Activated CD8-positive, alpha-beta memory T cell treated with anti-CD3 and anti-CD28 coated beads for 4 hours (primary cell): Measurements from ENCODE around the gene PYCR2.
"Not testable (repeated sequence)": the region's sequence is repeated elsewhere in the genome, so short reads cannot be mapped to it uniquely, and the experiment has no call there.

Experiments
- DNase-seq, 2 donors: peaks; one replicate each; pipeline ENCODE4 v3.0.0-alpha.2; 2020; ENCODE audit warnings: low read depth in 2 of 2

Gene PYCR2

GRCh38 chr1:225890346-225891228 lies 33.5 kb downstream of the PYCR2 start:
- no peak for DNase-seq

GRCh38 chr1:225889743-225890142 lies 34.3 kb downstream of the PYCR2 start:
- no peak for DNase-seq

- DNase-seq: no peak
Measured at GRCh38 chr1:225888898-225889601, 35.0 kb downstream of the PYCR2 start, which contains the start of gene LEFTY1. LEFTY1 (minus strand) TSS chr1:225889146; CDS start chr1:225889066, 80 bp downstream.

DNA sequence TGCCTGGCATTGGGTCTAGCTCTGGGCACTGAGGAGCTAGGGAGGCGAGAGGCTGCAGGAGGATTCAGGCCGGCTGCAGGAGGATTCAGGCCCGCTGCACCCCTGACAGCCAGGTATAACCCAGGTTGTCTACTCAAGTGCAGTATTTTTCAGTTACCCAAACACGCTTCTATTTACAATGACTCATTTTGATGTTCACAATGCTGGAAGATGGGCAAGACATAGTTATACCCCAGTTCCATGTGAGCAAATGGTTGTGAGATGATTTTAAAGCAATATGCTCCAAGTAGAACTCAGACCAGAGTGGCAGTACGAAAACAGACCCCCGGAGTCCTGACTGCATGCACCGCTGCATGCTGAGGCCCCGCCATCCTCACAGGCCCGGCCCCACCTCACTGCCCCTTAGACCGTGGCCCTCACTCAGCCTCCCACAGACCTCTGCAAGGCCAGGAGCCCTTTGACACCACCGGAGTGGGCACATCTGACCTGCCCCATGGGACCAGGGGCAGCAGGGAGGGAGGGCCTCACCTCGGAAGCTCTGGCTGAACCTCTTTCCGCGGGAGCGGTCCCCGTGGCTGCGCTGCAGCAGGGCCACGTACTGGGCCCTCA lies 35.7 kb downstream of the PYCR2 start:
- no peak for DNase-seq

DNA sequence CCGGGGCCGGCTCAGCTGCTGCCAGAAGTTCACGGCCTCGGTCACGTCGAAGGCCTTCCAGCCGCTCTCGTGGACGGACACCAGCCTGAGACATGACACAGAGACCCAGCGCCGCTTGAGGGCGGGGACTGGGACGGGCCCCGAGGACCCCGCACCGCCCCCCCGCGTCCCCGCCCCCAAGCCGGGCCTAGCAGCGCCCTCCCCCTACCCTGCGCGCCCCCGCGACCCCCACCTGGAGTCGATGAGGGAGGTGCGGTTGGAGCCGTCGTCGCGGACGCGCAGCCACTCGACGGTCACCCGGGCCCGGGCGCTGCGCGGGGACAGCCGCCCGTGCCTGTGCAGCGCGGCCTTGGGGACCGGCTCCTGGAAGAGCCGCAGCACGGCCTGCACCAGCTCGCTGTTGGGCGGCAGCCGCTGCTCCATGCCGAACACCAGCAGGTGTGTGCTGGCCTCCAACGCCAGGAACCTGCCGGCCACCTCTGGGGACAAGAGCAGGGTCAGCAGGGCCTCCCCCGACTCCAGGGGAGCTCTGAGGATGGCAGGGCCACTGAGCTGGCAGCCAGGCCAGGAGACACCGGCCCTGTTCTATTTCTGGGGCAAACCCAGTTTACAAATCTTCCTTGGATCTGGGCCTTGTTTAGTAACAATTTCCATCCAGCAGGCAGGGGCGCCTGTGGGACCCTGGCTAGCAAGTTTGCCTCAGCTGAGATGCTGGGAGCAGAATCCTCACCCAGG lies 36.3 kb downstream of the PYCR2 start:
- DNase-seq: not testable (repeated sequence)

- no peak for DNase-seq
Measured at GRCh38 chr1:225887030-225887314, 37.1 kb downstream of the PYCR2 start.

DNA sequence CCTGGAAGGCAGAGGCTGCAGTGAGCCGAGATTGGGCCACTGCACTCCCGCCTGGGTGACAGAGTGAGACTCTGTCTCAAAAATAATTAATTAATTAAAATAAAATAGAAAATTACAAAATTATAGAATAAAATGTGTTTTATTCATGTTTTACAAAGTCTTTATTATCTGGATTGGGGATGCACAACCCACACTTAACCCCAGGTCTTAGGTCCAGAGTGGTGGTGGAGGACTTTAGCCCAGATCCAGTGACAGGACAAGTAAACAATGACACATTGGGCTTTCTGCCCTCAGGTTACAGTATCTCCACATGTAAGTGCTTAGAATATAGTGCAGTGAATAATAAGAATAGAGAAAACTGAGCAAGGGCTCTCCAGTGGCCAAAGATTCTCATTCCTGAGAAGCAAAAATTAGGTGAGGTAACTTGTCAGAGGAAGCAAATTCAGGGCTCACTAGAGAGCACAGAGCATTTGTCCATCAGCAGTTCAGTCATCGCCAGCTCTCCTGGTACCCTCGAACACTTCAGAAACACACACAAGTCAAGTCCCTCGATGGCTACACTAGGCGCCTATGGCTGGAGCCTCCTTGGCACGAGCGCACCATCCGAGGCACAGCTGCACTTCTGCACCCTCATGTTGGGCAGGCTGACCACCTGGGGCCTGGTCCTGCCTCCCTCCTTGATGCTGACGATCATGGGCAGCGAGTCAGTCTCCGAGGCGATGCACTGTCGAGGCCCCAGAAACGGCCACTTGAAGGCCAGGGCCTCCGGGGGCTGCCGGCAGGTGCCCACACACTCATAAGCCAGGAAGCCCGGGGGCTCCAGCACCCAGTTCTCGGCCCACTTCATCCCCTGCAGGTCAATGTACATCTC lies 37.7 kb downstream of the PYCR2 start:
- DNase-seq: no peak

DNA sequence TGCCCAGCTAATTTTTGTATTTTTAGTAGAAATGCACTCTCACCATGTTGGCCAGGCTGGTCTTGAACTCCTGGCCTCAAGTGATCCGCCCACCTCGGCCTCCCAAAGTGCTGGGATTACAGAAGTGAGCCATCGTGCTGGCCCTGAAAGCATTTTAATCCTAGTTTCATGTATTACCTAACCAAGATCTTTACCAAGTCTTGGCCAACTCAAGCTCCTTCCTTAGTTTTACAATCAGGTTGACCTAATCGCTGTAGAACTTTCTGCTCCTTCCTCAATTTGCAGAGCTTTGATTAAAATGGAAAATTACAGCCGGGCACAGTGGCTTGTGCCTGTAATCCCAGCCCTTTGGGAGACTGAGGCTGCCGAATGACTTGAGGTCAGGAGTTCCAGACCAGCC lies 38.7 kb downstream of the PYCR2 start:
- no peak for DNase-seq

GRCh38 chr1:225883616-225884265 lies 40.3 kb downstream of the PYCR2 start:
- no peak for DNase-seq

DNA sequence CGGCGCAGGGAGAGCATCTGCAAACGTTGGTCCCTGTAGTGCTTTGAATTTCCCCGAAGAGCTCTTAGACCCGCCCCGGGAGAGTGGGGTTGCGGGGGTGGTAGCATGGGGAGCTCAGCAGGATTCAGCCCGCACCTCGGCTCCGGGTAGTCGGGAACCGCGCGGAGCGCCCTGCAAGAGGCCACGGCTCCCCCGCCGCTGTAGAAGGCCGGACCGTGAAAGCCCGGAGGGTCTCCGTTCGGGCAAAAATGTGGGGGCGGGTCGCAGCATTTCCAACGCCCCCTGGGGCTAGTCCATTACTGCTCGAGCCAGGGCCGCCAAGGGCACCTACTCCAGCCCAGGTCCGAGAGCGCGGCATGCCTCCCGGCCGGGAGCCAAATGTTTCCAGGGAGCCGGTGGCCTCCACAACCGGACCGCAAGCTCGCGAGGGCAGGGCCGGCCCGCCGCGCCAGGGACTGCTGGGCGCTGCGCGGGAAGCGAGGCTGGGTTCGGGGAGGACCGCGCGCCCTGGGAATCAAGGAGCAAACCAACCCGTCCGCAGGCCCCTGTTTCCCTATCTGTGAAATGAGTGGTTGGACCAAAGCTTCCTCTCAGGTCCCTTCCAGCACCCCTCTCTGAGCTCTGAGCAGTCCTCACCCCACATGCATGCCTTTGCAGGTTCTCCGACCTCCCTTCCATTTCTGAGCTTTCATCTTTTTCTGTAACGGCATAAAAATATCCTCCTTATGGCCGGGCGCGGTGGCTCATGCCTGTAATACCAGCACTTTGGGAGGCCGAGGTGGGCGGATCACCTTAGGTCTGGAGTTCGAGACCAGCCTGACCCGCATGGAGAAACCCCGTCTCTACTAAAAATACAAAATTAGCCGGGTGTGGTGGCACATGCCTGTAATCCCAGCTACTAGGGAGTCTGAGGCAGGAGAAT lies 41.1 kb downstream of the PYCR2 start:
- no peak for DNase-seq

DNA sequence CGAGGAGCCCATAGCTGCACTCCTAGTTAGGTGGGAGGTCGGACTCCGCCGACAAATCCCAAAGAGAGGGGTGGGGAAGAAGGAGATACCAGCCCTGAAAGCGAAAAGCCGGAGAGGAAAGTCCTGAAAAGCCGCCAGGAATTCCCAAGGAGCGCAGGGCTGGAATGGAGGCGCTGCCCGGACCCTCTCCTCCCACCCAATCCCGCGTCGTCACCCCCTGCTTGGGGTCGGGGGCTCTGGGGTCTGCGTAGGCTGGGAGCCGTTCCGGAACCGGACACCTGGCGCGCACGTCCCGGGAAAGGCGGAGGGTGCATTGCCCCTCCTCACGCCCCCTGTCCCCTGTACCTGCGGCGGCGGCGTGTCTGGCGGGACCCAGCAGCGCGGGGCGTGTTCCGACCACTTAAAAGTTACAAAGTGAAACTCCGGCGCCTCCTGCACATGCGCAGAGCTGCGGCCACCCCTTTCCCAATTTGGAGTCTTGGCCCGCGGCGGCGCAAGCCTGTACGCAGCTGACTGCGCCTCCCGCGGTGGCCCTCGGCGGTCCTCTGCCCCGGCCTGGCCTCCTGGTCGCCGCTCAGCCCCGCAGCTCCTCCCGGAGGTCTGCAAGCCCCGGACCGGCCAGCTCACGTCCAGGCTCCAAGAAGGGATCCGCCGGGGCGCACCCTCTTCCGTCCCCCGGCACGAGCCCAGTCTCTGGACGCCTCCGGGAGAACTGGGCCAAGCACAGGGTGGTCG lies 41.9 kb downstream of the PYCR2 start, which contains the start of gene TMEM63A:
Gene TMEM63A, minus strand, starts transcription at position 422 of the 735 bp plus-strand sequence. CDS start 4,800 bp downstream, outside the sequence.
- peak; percentile 79 to 82 for DNase-seq

GRCh38 chr1:225881081-225881958 lies 42.7 kb downstream of the PYCR2 start:
- DNase-seq: peak in 1 of 2 donors; percentile 25

GRCh38 chr1:225880636-225881035 lies 43.4 kb downstream of the PYCR2 start:
- no peak for DNase-seq

DNA sequence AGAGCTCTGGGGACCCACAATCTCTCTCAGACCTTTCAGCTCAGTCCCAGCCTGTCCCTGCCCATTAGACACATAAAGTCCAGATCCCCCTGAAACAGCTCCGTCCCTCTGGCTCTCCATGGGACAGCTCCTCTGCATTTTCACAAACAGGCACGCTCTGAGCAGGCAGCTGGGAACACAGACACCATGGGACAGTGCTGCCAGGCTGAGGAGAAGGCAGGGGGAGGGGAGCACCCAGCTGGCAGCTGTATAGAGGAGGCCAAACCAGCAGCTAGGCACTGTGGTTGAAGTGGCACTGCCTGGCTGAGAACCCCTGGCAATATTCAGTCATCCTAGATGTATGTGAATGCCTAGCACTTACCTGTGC lies 43.8 kb downstream of the PYCR2 start:
- DNase-seq: no peak

DNA sequence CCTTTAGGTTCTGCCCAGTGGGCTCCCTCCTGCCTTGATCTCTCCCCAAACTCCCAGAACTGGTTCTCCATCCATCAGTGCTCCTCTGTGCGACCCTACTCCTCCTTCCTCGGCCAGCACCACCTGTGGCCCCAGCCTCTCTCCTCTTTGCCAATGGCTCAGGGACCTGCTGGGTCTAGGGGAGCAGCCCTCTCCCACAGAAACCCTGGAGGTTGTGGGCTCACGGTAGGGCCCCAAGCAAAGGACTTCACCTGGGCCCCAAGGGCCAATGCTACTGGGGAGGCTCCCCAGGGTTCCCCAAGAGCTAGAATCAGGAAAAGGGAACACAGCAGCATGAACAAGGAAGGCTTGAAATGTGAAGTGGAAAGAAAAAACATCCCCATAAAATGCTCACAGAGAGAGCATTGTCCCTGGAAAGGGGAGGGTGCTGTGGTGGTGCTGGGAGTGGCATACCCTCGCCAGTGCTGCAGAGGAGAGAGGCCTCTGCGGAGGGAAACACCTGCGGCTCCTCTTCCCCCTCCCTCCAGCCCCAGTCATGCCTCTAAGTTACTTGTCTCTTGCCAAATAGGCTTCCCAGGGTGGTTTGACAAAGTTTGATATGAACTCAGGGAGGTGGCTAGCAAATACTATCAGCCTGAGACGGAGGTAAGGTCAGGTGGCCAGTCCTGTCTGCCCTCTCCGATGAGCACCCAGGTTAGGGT lies 44.4 kb downstream of the PYCR2 start:
- DNase-seq: no peak

GRCh38 chr1:225878282-225878681 lies 45.8 kb downstream of the PYCR2 start:
- no peak for DNase-seq

- no peak for DNase-seq
Measured at GRCh38 chr1:225877580-225877979, 46.5 kb downstream of the PYCR2 start.
